Brain pericyte (primary cell): Measurements from ENCODE around the gene SAMD8.

Experiments
- DNase-seq: peaks from one replicate; pipeline ENCODE4 v3.0.0-alpha.2; 2012; ENCODE audit warnings: low read depth, low spot score

Gene SAMD8

DNA sequence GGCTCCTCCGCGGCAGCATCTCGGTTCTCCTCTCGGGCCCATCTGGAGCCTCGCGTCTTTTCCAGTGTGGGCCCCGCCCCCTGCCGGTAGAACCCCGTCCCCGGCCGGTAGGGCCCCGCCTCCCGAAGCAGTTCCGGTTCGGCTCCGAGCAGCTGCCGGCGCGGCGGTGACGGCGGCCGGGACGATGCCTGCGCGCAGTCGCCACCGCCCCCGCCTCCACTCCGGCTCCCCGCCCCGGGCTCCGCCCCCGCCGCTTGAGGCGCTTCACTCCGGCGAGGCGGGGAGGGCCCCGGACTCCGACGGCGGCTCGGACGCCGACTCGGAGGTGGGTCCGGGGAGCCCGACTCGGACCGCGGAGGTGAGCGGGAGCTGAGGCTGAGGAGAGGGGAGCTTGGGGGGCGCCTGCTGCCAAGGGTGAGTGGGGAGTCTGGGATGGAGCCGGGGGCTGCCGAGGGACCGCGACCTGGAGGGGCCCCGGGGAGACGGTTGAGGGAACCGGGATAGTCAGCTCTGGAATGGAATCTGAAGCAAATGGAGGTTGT is at the start of gene SAMD8:
SAMD8 (plus strand) TSS at position 292 of the 542 bp plus-strand sequence. CDS start 38,873 bp downstream, outside the sequence.
- peak; percentile 86 for DNase-seq

DNA sequence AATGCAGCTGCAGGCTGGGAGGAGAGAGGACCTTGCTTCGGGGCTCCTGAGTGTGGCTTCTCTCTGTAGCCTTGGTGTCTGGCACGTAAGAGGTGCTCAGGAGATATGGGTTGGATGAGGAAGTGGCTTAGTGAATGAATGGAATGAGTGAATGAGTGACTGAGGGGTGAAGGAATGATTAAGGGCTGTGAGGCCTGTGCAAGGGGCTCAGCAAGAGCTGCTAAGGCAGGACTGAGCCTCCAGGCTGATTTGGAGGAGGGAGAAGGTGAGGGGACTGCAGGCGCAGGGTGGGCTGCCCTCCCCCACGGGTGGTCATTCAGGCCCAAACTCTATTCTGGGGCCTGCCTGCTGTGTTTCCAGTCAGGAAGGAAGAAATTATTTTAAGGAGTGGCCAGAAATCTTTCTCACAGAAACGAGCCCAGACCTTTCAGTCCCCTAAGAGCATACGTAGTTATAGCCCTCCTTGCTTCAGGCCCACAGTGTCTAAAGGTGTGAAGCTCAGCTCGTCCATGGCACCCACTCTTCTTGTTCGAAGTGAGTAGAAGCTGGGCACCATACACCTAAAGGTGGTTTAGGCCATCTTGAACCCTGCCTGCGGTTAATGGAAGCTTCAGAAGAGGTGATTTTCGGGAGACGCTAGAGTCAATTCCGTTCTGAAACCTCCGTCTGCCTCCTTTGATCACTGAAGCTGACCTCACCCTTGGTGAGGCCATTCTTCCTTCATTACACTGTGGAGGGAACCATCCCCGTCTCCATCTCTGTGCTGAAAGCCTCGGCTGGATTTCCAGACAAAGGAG is 49.5 kb upstream of the SAMD8 start:
- DNase-seq: no peak

DNA sequence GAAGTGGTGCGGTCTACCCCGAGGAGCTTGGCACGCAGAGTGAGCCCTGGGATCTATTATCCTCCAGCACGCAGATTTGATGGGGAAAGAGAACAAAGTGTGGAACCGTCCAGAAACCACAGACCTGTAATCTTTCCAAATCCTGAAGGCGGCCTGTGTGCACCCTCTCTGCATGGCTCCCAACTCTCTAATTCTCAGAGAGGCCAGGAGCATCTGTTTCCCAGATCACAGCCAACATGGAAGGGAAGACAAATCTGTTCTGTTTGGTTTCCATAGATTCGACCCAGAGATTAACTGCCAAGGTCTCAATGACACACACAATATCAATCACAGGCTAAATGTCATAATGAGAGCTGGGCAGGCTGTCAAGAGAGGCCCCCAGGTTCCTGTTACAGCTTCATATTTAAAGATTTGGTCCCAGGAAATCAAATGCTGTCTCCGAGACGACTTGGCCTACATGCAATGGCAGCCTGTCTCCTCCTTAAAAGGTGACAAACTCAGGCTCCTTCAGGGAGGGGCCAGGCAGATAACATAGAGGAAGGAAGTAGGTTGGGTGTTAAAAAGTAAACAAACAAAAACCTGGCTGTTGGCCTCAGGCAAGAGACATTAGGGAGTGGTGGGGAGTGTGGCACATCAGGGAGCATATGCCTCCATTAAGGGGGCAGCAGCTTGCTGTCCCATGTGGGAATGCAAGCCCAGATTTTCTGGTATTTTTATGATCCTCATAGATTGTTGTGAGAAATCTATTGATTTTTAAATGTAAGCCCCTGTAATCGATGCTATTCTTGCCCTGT is 48.8 kb upstream of the SAMD8 start:
- DNase-seq: no peak

DNA sequence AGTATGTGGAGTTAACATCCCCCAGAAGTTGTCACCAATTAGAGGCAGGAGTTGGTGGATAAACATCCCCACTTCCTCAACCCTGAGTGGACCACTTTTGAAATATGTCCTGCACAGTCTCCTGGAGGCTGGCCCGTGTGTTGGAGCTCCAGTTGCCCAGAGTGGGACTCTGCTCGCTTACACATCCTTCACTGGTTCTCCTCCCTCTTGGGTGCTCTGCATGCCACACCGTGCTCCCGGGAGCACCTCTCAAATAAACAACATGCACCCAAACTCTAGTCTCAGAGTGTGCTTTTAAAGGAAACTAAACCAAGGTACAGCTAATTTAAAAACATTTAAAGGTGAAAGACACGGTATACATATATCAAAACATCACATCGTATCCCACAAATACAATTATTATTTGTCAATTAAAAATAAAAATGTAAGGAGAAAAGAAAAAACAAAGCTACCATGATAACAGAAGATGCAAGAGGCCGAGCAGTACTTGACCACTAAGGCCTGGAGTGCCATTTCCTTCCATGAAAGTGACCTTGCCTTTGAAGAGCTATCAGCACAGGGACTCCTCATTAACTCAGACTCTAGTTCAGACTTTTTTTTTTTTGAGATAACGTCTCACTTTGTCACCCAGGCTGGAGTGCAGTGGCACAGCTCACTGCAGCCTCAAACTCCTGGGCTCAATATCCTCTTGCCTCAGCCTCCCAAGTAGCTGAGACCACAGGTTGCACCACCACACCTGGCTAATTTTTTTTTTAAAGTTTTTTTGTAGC is 47.8 kb upstream of the SAMD8 start:
- DNase-seq: no peak

DNA sequence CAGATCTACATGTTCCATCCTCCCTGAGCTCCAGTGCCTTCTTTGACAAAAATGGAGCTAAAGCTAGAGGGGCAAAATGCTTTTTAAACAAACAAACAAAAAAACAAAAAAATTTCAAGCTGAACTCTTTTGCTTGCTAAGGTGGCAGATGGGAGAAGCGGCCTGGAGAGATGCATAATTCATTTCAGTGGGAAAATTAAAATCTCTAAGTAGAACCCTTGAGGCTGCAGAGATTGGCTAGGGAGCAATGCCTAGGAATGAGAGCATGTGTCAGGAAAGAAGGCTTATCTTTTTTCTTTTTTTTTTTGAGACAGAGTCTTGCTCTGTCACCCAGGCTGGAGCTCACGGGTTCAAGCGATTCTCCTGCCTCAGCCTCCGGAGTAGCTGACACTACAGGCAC is 46.4 kb upstream of the SAMD8 start:
- no peak for DNase-seq

DNA sequence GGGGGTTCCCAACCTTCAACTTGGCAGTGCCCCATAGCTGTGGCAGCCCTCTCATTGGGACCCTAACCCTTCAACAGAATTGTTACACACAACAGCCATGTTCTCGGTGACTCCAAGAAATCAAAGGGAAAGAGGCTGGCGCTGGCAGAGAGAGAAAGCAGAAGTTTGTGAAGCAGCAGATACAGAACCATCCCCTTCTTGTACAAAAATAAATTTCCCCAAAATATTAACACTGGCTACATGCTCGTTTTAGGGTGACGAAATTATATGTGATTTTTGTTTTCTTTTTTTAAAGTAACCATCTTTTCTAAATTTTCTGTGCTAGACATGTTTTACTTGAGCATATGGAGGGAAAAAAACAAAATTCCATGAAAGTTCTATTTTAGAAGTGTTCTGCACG is 45.2 kb upstream of the SAMD8 start:
- DNase-seq: no peak

DNA sequence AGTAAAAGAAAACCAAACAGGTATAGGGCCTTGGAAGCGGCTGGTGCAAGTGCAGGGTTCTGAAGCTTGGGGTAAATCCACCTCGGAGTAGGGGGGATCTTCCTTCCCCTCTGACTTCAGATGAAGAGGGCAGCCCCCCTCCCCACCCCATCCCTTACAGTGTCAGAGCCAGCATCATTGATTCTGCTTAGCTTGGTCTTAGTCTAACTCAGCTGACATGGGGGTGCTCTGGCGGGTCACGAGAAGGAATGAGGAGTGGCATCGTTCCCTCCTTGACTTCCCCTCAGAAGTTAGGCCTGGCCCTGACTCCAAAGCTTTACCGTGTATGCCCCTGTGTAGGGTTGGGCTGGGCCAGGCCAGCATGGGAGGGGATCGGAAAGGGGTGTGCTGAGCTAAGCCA is 44.2 kb upstream of the SAMD8 start:
- DNase-seq: no peak

DNA sequence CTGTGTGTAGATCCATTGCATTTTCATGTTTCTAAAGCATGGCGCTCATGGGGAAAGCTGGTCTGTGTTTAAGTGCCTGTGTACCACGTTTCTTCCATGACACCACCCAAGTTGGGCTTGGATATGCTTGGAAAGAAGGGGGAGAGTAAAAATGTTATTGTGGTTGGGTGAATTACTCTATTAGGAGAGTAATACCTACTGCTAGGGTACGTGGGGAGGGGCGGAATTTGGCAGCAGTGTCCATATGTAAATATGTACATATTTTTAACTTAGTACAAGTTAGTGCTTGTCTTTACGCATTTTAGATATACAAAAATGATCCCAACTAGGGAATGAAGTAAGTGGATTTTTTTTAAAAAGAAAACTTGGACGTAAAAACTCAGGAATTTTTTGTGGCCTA is 42.9 kb upstream of the SAMD8 start:
- DNase-seq: no peak

DNA sequence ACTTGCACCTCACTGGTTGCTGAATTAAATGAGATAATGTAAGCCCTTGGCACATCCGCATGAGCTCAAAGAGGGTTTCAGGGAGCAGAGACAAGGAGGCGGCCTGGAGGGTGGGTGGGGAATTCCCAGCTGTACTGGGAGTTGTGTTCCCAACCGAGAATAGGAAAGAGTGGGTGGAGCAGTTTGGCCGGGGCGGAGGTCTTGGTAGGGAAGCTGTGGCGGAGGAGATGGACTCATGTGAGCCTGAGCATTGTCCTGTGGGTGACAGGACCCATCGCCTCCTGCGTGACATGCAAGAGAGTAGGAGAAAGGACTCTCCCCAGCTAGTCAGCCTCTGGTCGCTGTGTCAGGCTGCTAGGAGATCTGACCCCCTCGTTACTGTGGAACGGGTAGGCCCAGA is 41.0 kb upstream of the SAMD8 start:
- DNase-seq: no peak

DNA sequence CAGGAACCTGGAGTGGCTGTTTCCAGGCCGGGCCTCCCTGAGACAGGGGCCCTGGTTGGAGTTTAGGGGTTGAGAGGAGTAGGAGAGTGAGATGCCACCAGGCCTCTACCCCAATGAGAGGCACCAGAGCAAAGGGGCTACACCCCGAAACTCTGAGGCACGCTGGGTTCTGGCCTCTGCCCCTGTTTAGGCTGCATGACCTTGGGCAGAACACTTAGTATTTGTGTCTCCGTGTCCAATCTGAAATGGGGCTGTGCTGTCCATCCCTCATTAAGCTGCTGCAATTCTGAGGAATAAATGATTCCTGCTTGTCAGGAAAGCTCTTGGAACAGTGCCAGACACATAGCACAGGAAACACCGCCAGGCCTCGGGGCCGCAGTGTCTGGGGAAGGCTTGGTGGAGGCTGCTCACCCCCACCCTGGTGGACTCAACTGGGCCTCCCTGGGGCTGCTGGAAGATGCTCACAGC is 40.5 kb upstream of the SAMD8 start:
- no peak for DNase-seq

DNA sequence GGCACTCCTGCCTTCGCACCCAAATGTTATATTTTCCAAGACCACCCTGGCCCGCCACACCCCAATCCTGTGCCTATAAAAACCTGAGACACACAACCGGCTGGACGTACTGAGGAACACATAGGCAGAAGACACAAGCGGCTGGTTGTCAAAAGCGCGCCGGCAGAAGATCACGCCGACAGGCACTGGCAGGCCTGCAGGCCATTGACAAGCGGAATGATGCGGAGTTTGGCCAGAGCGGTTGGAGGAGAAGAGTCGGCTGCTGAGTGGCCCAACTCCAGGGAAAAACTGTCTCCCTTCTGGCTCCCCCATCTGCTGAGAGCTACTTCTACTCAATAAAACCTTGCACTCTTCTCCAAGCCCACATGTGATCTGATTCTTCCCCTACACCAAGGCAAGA is 39.7 kb upstream of the SAMD8 start:
- no peak for DNase-seq

DNA sequence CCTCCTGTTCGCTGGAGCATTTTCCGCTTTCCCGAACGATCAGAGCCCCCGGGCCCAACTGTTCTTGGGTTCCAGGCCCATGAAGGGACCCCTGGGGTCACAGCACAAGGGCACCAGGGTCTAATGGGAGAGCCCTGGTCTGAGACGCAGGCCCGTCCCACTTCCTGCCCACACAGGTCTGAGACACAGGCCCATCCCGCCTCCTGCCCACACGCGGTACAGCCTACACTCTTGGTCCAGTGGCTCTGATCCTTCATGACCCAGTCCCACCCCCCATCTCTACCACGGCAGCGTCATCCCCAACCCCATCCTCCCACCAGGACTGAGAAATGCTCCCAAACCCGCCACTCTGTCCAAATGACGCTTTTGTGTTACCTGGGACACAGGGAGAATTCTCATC is 38.7 kb upstream of the SAMD8 start:
- DNase-seq: no peak

DNA sequence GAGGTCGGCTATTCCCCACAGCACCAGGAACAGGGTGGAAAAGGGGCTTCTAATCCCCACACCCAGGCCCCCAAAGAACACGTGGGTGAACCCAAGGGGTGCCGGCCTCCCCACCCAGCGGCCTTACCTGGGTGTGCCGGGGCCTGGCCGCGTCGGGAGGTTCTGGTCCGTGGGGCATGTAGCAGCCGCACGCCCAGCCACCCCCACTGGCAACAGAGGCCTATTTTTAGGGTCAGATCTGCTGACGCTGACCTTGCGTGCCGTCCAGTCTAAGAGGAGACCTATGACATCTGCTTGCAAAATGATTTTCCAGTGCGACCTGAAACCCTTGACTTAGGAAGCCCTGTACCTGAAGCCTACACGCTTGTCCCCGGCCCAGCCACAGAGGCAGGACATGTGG is 38.0 kb upstream of the SAMD8 start:
- no peak for DNase-seq

DNA sequence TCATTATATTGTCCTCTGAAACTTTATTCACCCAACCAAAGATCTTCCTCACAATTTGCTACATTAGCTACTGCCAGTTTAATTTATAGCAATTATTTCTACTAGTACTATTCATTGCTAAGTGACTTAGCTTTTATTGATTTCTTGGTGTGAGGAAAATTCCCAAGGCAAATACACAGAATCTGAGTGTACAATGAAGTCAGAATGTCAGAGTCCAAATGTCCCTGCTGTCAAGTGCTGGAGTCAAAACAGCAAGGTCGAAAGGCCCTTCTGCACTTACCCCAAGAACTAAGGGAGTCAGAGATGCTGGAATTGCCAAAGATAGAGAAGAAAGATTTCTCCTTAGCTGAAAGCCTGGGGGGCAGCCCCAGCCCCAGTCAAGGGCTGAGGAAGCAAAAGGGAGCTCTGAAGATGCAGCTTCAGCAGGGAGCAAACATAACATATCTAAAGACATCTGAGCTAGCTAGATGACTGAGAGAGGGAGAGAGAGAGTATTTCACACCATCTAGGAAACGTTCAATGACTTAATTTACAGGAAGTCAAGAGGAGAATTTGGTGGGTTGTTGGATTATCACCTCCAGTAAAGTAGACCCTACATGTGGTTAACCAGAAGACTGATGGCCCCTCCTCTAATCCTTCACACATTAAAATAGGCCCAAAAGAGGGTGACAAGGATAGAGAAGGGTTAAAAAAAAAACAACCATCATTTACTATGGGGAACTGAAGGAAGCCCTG is 36.6 kb upstream of the SAMD8 start:
- DNase-seq: no peak

DNA sequence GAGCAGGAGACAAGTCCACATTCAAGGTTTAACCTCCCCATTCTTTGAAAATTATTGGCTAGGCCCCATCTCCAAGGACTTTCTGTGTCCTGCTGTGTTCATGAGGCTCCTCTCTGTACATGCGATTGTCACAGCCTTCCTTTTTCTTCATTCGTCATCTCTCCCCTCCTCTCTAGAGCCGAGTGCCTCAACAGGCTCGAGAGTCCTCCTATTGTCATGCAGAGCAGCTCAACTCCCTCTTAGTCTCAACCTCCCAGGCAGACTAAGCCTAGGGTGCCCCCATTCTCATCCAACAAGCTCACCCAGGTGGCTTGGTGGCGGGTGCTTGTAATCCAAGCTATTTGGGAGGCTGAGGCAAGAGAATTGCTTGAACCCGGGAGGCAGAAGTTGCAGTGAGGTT is 35.1 kb upstream of the SAMD8 start:
- no peak for DNase-seq

DNA sequence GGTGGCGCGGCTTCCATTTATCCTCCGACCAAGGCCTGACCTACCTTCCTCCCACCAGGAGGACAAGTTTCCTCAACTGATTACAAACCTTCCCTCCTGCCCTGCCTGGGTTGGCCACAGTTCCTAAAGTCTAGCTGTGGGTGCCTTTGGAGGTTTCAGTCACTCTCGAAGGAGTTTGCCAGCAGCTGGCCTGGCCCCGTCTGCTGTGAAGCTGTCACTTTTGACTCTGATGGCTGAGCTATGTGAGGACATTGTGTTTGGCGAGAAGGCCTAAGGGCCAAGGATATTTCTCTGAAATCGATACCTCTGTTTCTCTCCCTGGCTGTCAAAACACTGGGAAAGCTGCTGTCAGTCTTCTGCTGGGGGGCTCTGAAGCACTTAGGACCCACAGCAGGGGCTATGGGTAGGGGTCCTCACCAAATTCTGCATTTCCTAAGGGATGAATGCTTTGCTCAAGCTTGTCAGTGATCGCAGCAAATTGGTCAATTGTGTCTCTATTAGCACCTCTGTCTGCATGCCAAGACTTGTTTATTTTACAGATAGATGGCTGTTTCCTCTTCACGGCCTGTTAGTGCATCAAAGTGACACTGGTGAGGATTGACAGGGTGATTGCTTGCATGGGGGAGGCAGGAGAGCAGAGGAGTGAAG is 31.9 kb upstream of the SAMD8 start:
- DNase-seq: no peak

DNA sequence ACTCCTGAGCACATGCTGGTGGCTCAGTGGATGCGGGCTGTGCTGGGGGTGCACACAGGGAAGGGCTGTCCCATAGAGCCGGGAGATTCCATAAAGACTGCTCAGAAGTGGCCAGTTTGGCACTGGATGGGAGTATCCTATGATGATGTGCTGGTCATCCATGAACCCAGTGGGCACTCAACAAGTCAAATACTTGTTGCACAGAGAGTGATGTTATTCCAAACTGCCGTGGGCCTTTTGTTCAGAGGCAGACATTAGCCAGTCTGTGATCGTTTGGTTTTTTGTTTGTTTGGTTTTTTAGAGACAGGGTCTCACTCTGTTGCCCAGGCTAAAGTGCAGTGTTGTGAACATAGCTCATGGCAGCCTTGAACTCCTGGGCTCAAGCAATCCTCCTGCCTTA is 30.9 kb upstream of the SAMD8 start:
- no peak for DNase-seq

DNA sequence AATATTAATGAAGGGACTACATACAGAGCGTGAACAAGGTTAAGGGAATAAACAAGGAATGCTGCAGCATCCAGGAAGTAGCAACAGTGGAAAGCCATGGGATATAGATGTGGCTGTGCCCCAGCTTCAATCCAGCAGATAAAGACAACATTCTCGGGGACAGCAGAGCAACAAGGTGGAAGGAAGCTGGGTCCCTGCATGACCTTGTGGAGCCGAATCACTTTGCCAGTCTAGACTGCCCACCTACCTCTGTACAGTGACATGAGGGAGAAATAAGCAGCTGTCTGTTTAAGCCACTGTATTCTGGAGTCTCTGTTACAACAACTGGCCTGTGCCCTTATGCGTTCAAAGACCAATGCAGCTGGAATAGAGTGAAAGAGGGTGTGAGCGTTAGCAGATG is 30.1 kb upstream of the SAMD8 start:
- DNase-seq: no peak

DNA sequence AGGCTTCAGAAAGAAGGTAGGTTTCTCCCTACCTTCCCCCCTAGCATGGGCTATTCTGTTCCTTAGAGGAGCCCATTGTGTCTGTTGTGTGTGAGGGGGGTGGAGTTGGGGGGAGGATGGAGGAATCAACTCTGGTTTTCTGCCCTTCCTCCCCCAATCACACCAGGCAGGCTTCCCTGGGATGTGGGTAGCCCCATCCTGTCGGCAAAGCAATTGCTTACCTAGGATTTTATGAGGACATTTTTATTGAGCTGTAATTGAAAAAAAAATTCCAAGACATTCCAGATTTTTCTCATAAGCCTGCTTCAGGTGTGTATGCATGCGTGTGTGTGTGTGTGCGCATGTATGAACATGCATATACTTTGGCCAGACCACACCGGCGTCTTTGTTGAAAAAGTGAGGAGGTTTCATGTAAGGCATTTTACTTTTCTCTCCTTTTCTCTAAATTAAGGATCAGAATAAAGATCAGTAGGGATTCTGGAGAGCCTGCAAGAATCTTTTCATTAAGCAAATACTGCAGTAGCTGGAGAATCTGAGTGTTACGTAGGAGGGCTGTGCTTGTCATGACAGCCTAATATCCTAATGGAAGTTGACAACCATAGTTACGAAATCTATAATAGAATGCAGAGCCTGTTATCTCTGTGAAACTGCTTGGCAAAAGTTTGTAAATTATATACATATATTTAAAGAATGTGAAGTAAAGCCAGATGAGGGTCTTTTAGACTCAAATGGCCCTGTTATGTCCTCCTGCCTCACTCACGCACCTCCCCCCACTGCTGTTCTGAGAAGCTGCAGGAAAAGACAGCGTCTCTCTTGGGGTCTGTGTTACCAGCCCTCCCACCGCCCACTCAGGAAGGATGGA is 27.3 kb upstream of the SAMD8 start:
- DNase-seq: no peak
